K562 (cell line): ENCODE measurements around the gene SET. TPM values are rescaled to one million over a fixed set of nuclear protein-coding genes. Genes with fewer than 3 reads are reported as not detected.

Experiments
- ATAC-seq: fragments of 200-7000 bp; cut with Tn5 transposase; 3 replicates; pipeline ENCODE4 v1.9.1; 2020; ENCODE audit warnings: moderate library complexity
- BruUV-seq: library from RNA; stranded (reverse); fragments of 400-500 nt; replicated peaks from 2 replicates; lab custom pipeline; 2021; lab: Mats Ljungman, UMichigan
- CTCF ChIA-PET: fragments of 300-600 bp; formaldehyde crosslinking; extraction: SDS; loops from one replicate; lab custom pipeline; 2021; ENCODE audit warnings: low intra/inter-chr PET ratio; lab: Yijun Ruan, JAX
- POLR2A ChIA-PET: fragments of 300-600, 350-650 bp; sonication (Branson Sonifier 250); formaldehyde crosslinking; extraction: SDS; loops from one replicate; lab custom pipeline; 2021; ENCODE audit warnings: antibody characterized with exemption, inconsistent platforms; lab: Yijun Ruan, JAX
- DNase-seq, 4 experiments: peaks; one replicate each; pipeline versions ENCODE4 v3.0.0 to v3.0.0-alpha.2; 2011 to 2018; ENCODE audit warnings: low spot score in 3 of 4, mixed read lengths in 3 of 4; ENCODE audit errors: extremely low read depth in 1 of 4
- FAIRE-seq: peaks from 2 replicates; lab custom pipeline; 2011; peaks lifted over from hg19 to GRCh38; lab: Jason Lieb, UNC
- H2AFZ ChIP-seq: 2 replicates; pipeline ENCODE4 v1.6.0; 2011; ENCODE audit warnings: low read depth, low read length, control low read depth, inconsistent platforms
- H3K27ac ChIP-seq: fragments of 200-600 bp; 3 replicates; pipeline ENCODE4 v1.8.0; 2011; ENCODE audit warnings: low read depth, mild to moderate bottlenecking, control low read depth, inconsistent platforms, low read length, moderate library complexity, mixed read lengths; ENCODE audit errors: extremely low read depth
- H3K27me3 ChIP-seq, 2 experiments: fragments of 300-600 bp in 1 of 2; 2 replicates in 1 of 2; 3 replicates in 1 of 2; pipeline versions ENCODE4 v1.6.0 to v1.8.0; 2011; ENCODE audit warnings: inconsistent platforms in 2 of 2, low read length in 2 of 2, mild to moderate bottlenecking in 1 of 2, mixed read lengths in 1 of 2, moderate library complexity in 1 of 2; ENCODE audit not compliant: control insufficient read depth in 2 of 2, insufficient read depth in 2 of 2
- H3K36me3 ChIP-seq: fragments of 300-600 bp; 3 replicates; pipeline ENCODE4 v1.8.0; 2011; ENCODE audit warnings: mild to moderate bottlenecking, low read length, inconsistent platforms; ENCODE audit not compliant: control insufficient read depth, insufficient read depth
- H3K4me1 ChIP-seq, 2 experiments: fragments of 200-600 bp in 1 of 2; replicated peaks in 1 of 2; 2 replicates in 1 of 2; 3 replicates in 1 of 2; pipeline versions ENCODE4 v1.5.1 to v1.8.0; 2011; ENCODE audit warnings: inconsistent platforms in 2 of 2, low read length in 2 of 2, mild to moderate bottlenecking in 1 of 2, mixed read lengths in 1 of 2, moderate library complexity in 1 of 2; ENCODE audit not compliant: control insufficient read depth in 2 of 2, insufficient read depth in 2 of 2
- H3K4me2 ChIP-seq: 2 replicates; pipeline ENCODE4 v1.6.1; 2011; ENCODE audit warnings: low read length, control low read depth, inconsistent platforms, mixed read lengths; ENCODE audit not compliant: insufficient read depth
- H3K4me3 ChIP-seq: fragments of 200-600 bp; sonication (generic), shearing (Covaris generic); 2 replicates; pipeline ENCODE4 v1.5.1; 2016; ENCODE audit warnings: control low read depth, inconsistent platforms
- H3K79me2 ChIP-seq: fragments of 200-600 bp; 3 replicates; pipeline ENCODE4 v1.8.0; 2011; ENCODE audit warnings: low read length, inconsistent platforms; ENCODE audit not compliant: control insufficient read depth, insufficient read depth
- H3K9ac ChIP-seq, 2 experiments: 2 replicates each; pipeline versions ENCODE4 v1.6.0 to v1.6.1; 2011; ENCODE audit warnings: low read depth in 2 of 2, low read length in 2 of 2, control low read depth in 1 of 2, inconsistent platforms in 1 of 2, mild to moderate bottlenecking in 1 of 2, mixed read lengths in 1 of 2; ENCODE audit not compliant: insufficient read depth in 1 of 2
- H3K9me1 ChIP-seq: one replicate; pipeline ENCODE4 v1.6.0; 2011; ENCODE audit warnings: inconsistent platforms, mild to moderate bottlenecking, low read length, moderate library complexity; ENCODE audit not compliant: control insufficient read depth, insufficient read depth
- H3K9me3 ChIP-seq: replicated peaks from 2 replicates; pipeline ENCODE4 v1.5.1; 2011; ENCODE audit warnings: low read depth, low read length, inconsistent platforms; ENCODE audit not compliant: control insufficient read depth, insufficient read depth
- H4K20me1 ChIP-seq: replicated peaks from 2 replicates; pipeline ENCODE4 v1.6.1; 2011; ENCODE audit warnings: low read length, inconsistent platforms, mixed read lengths; ENCODE audit not compliant: control insufficient read depth, insufficient read depth
- CAMTA2 ChIP-seq: fragments of 250-450 bp; sonication (Bioruptor Pico); conservative IDR thresholded peaks from 2 replicates; pipeline ENCODE4 v1.5.1; 2022
- CREB1 ChIP-seq, 2 experiments: sonication (generic) in 1 of 2; formaldehyde crosslinking in 1 of 2; IDR thresholded peaks; 2 replicates each; pipeline versions ENCODE4 v1.6.1 to v1.8.0; 2012 to 2022; ENCODE audit warnings: inconsistent platforms in 1 of 2, mild to moderate bottlenecking in 1 of 2, missing genetic modification reagents in 1 of 2, moderate library complexity in 1 of 2
- EGR1 ChIP-seq: fragments of 450-650 bp; conservative IDR thresholded peaks from 2 replicates; pipeline ENCODE4 v1.6.1; 2017; ENCODE audit warnings: mild to moderate bottlenecking
- FOXJ2 ChIP-seq: fragments of 200-800 bp; sonication (Bioruptor generic); IDR thresholded peaks from 2 replicates; pipeline ENCODE4 v1.6.1; 2016; ENCODE audit warnings: missing genetic modification characterization, missing compliant biosample characterization
- MAFG ChIP-seq: fragments of 450-650 bp; conservative IDR thresholded peaks from 2 replicates; pipeline ENCODE4 v1.6.1; 2016; ENCODE audit warnings: missing genetic modification characterization, missing compliant biosample characterization
- SNIP1 ChIP-seq: fragments of 450-650 bp; IDR thresholded peaks from 2 replicates; pipeline ENCODE4 v1.7.1; 2017; ENCODE audit warnings: low read depth, mild to moderate bottlenecking
- TAF1 ChIP-seq: IDR thresholded peaks from 2 replicates; pipeline ENCODE4 v1.6.1; 2011; ENCODE audit warnings: mild to moderate bottlenecking, low read length, moderate library complexity; ENCODE audit not compliant: insufficient read depth, control insufficient read depth, severe bottlenecking; ENCODE audit errors: extremely low read depth
- TAL1 ChIP-seq: fragments of 450-650 bp; IDR thresholded peaks from 2 replicates; pipeline ENCODE4 v1.6.1; 2016; ENCODE audit warnings: mild to moderate bottlenecking
- ZNF444 ChIP-seq: fragments of 250-450 bp; sonication (Bioruptor Pico); IDR thresholded peaks from 2 replicates; pipeline ENCODE4 v1.4.0; 2020; ENCODE audit warnings: mild to moderate bottlenecking, moderate library complexity
- ZNF79 ChIP-seq: fragments of 250-450 bp; sonication (Bioruptor Pico); IDR thresholded peaks from 2 replicates; pipeline ENCODE4 v1.4.0; 2020; ENCODE audit warnings: low read depth, mild to moderate bottlenecking, moderate library complexity
- WGBS: fragments of 100-300 bp; shearing (Covaris generic); methylation state at CpG from one replicate; pipeline ENCODE4 v1.1.6; 2016; ENCODE audit warnings: low coverage, mixed read lengths; ENCODE audit not compliant: insufficient coverage; ENCODE audit errors: missing lambda C conversion rate; 5-methylcytosine and 5-hydroxymethylcytosine counted together
- in situ Hi-C: fragments of 300-500 bp; cut with MboI; formaldehyde crosslinking; loops from 4 replicates; pipeline ENCODE4 v1.15.0; 2018; ENCODE audit warnings: inconsistent platforms, mixed read lengths
- intact Hi-C: fragments of 100-400 bp; cut with micrococcal nuclease; formaldehyde crosslinking; loops from 2 replicates; pipeline ENCODE4 v1.14.2; 2022
- polyA plus RNA-seq, 8 experiments: library from polyadenylated mRNA; depleted of rRNA in 4 of 8; stranded (reverse) in 5 of 8; unstranded in 3 of 8; fragments of >200 nt; fragmentation: Nextera tagmentation in 2 of 8; fragmentation: Illumina TruSeq in 1 of 8; extraction: Ambion mirVana in 2 of 8; extraction: Trizol in 1 of 8; gene quantifications; 2 replicates each; pipeline versions ENCODE4 v1.2.1 to v1.2.3, GENCODE V29; 2011 to 2014; ENCODE audit warnings: inconsistent platforms in 1 of 8, missing spikeins in 1 of 8
- total RNA-seq, 7 experiments: library from RNA; depleted of rRNA in 6 of 7; stranded (reverse); fragments of >200 nt in 6 of 7; fragmentation: Illumina TruSeq in 2 of 7; extraction: Trizol in 2 of 7; gene quantifications; 2 replicates each; pipeline versions ENCODE4 v1.2.1 to v1.2.3, GENCODE V29; 2011 to 2021; ENCODE audit warnings: low replicate concordance in 1 of 7
- TF ChIP-seq, protein P1 (sequence below): fragments of 450-650 bp; formaldehyde crosslinking; IDR thresholded peaks from 2 replicates; pipeline ENCODE4 v1.4.0; 2020; ENCODE audit warnings: mild to moderate bottlenecking, mixed read lengths
- TF ChIP-seq, protein P2 (sequence below): sonication (generic); formaldehyde crosslinking; IDR thresholded peaks from 2 replicates; pipeline ENCODE4 v1.8.1; 2023; ENCODE audit warnings: mild to moderate bottlenecking, missing genetic modification reagents
- TF ChIP-seq, protein P3 (sequence below): fragments of 450-650 bp; formaldehyde crosslinking; IDR thresholded peaks from 2 replicates; pipeline ENCODE4 v1.4.0; 2022; ENCODE audit warnings: missing genetic modification characterization
- TF ChIP-seq, protein P4 (sequence below): IDR thresholded peaks from 2 replicates; pipeline ENCODE4 v1.6.1; 2016; ENCODE audit warnings: missing genetic modification characterization, missing compliant biosample characterization

Gene SET
- total and polyA plus RNA-seq, 9 of the 15 experiments (the other 6 are each of a cell fraction or from before 2014, with no cell fraction given) = 404 to 1,447 (median 907) TPM

DNA sequence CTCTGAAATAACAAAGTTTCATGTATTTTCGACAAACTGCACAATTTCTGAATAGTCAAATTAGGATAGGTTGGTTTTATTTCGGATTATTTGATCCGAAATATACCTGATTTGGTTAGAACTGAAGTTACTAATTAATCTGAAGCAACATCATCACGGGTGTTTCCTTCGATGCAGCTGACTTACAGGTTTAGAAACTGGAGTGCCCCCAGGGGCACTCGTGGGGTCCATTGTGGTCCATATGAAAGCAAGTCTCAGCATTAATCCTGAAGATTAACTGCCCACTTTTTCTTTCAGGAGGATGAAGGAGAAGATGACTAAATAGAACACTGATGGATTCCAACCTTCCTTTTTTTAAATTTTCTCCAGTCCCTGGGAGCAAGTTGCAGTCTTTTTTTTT is 5.3 kb downstream of the SET start (continued):
- TF ChIP-seq, protein P1, sequence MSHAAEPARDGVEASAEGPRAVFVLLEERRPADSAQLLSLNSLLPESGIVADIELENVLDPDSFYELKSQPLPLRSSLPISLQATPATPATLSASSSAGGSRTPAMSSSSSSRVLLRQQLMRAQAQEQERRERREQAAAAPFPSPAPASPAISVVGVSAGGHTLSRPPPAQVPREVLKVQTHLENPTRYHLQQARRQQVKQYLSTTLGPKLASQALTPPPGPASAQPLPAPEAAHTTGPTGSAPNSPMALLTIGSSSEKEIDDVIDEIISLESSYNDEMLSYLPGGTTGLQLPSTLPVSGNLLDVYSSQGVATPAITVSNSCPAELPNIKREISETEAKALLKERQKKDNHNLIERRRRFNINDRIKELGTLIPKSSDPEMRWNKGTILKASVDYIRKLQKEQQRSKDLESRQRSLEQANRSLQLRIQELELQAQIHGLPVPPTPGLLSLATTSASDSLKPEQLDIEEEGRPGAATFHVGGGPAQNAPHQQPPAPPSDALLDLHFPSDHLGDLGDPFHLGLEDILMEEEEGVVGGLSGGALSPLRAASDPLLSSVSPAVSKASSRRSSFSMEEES = no peak
- TF ChIP-seq TAL1 (no peak), ZNF444 (no peak), FOXJ2 (tag) (no peak)
- TF ChIP-seq, protein P2, sequence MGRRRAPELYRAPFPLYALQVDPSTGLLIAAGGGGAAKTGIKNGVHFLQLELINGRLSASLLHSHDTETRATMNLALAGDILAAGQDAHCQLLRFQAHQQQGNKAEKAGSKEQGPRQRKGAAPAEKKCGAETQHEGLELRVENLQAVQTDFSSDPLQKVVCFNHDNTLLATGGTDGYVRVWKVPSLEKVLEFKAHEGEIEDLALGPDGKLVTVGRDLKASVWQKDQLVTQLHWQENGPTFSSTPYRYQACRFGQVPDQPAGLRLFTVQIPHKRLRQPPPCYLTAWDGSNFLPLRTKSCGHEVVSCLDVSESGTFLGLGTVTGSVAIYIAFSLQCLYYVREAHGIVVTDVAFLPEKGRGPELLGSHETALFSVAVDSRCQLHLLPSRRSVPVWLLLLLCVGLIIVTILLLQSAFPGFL = no peak

DNA sequence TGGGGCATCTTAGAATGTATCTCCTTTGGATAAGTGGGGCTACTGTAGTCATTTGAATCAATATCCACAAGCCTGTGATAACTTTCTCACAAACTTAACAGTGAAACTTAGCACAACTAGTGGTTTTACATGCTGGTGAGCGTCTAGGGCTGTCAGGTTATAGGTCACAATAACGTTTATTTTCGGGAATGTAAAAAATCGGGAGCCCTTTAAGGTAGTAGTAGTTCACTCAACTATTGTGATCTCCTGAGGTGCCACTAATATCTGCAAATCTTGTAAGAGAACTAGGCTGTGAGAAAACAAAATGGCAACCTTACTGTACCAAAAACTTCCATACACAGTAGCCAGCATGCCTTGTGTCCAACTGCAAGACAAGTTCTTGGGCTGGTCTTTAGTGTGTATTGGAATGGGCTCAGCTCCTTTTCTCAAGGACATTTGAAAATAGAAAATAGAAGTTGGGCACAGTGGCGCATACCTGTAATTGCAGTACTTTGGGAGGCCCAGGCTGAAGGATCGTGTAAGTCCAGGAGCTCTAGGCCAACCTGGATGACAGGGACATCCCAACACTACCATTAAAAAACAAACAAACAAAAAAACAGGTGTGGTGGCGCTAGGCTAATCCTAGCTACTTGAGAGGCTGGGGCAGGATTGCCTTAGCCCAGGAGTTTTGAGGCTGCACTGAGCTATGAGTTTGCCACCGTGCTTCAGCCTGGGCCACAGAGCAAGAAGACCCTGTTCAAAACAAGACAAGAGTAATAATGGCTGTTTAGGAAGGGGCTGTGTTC is 8.1 kb downstream of the SET start:
- Histone ChIP-seq H3K4me1 (peaks cover 0 to 5% of the 10 kb centered on the region in 2 experiments; a peak in 2 of 5 replicates), H3K4me3 (no peak overlapping the region), H3K27ac (peak overlapping the region; percentile 33; the same call in 1 of the 3 replicates), H3K9me1 (no peaks in the 10 kb centered on the region), H3K9ac (no peak overlapping the region), H3K36me3 (peaks cover 55% of the 10 kb centered on the region), H3K27me3 (no peaks in the 10 kb centered on the region), H3K9me3 (no peaks in the 10 kb centered on the region), H4K20me1 (no peaks in the 10 kb centered on the region), H2AFZ (no peak overlapping the region), H3K4me2 (no peak overlapping the region), H3K79me2 (peaks cover 24% of the 10 kb centered on the region)
- WGBS = 64% methylated on average over 8 of the region's 8 CpGs
- ATAC-seq = peak; percentile 49
- no TSS peak for BruUV-seq
- FAIRE-seq = no peak
- in situ Hi-C loops (loop anchor here (5.0 to 10.0 kb wide), 4 partner anchors 355 to 1088 kb away; partner anchors contain the start of gene SLC27A4), intact Hi-C loops (loop anchor here (10.0 kb wide), 1 partner anchor 978 kb away; no protein-coding TSS in a partner anchor)
- no peak for DNase-seq
- ChIA-PET POLR2A (interaction anchor here (0.5 to 3.7 kb wide), 28 partner anchors 8 to 1114 kb away, joined by 3 to 34 read pairs (median 3); partner anchors contain the start of gene SET), CTCF (no interaction called here)
- TF ChIP-seq ZNF79 = no peak
- TF ChIP-seq CREB1 (IDR thresholded peaks at IDR 0.05) = no peak
- 0 out of 2 replicates have a peak, but pooled peaks have one; percentile 35 for TF ChIP-seq CREB1 (CRISPR knock-in tag; IDR thresholded peaks at IDR 0.05)
- TF ChIP-seq, protein P3, sequence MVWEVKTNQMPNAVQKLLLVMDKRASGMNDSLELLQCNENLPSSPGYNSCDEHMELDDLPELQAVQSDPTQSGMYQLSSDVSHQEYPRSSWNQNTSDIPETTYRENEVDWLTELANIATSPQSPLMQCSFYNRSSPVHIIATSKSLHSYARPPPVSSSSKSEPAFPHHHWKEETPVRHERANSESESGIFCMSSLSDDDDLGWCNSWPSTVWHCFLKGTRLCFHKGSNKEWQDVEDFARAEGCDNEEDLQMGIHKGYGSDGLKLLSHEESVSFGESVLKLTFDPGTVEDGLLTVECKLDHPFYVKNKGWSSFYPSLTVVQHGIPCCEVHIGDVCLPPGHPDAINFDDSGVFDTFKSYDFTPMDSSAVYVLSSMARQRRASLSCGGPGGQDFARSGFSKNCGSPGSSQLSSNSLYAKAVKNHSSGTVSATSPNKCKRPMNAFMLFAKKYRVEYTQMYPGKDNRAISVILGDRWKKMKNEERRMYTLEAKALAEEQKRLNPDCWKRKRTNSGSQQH (CRISPR knock-in tag) = peak; percentile 22; the same call in 1 of the 2 replicates
- TF ChIP-seq SNIP1 = no peak
- TF ChIP-seq MAFG = no peak
- TF ChIP-seq, protein P4, sequence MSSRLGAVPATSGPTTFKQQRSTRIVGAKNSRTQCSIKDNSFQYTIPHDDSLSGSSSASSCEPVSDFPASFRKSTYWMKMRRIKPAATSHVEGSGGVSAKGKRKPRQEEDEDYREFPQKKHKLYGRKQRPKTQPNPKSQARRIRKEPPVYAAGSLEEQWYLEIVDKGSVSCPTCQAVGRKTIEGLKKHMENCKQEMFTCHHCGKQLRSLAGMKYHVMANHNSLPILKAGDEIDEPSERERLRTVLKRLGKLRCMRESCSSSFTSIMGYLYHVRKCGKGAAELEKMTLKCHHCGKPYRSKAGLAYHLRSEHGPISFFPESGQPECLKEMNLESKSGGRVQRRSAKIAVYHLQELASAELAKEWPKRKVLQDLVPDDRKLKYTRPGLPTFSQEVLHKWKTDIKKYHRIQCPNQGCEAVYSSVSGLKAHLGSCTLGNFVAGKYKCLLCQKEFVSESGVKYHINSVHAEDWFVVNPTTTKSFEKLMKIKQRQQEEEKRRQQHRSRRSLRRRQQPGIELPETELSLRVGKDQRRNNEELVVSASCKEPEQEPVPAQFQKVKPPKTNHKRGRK (tag) = no peak
- 0 out of 2 replicates have a peak, but pooled peaks have one; percentile 62 for TF ChIP-seq CAMTA2 (CRISPR knock-in tag)
- TF ChIP-seq EGR1 = no peak
- no peak for TF ChIP-seq TAF1
